CD4-positive, alpha-beta T cell (primary cell): ENCODE data around the gene SEC31B. TPM values are rescaled to one million over a fixed set of nuclear protein-coding genes. Genes with fewer than 3 reads are reported as not detected.

Experiments used
- ATAC-seq: fragments of 200-7000 bp; cut with Tn5 transposase; one replicate; pipeline ENCODE4 v1.10.0; 2022; ENCODE audit warnings: mild to moderate bottlenecking; ENCODE audit not compliant: poor library complexity
- CTCF ChIA-PET: fragments of 350-600 bp; sonication (Branson Sonifier 250); formaldehyde crosslinking; loops from one replicate; lab custom pipeline; 2021; ENCODE audit warnings: antibody characterized with exemption, inconsistent platforms; lab: Charles Lee
- POLR2A ChIA-PET: fragments of 350-600 bp; sonication (Branson Sonifier 250); formaldehyde crosslinking; loops from one replicate; lab custom pipeline; 2021; ENCODE audit warnings: antibody characterized with exemption, inconsistent platforms; lab: Charles Lee
- DNase-seq, 14 experiments: peaks; one replicate each; pipeline ENCODE4 v3.0.0-alpha.2; 2013 to 2020; ENCODE audit warnings: mixed read lengths in 2 of 14
- H3K27ac ChIP-seq, 2 donors: one replicate each; pipeline versions ENCODE4 v1.5.1 to v1.7.0; 2013; ENCODE audit warnings: low read length in 2 of 2, low read depth in 1 of 2, mild to moderate bottlenecking in 1 of 2
- H3K27me3 ChIP-seq, 2 experiments: 1 replicate in 1 of 2; 2 replicates in 1 of 2; pipeline versions ENCODE4 v1.6.1 to v1.7.0; 2013; ENCODE audit warnings: low read length in 2 of 2, control low read depth in 1 of 2, mild to moderate bottlenecking in 1 of 2, moderate library complexity in 1 of 2; ENCODE audit not compliant: insufficient read depth in 2 of 2, control insufficient read depth in 1 of 2
- H3K36me3 ChIP-seq: one replicate; pipeline ENCODE4 v1.6.1; 2013; ENCODE audit warnings: low read length, control low read depth; ENCODE audit not compliant: insufficient read depth
- H3K4me1 ChIP-seq: one replicate; pipeline ENCODE4 v1.6.1; 2013; ENCODE audit warnings: low read length, control low read depth; ENCODE audit not compliant: insufficient read depth
- H3K4me3 ChIP-seq: one replicate; pipeline ENCODE4 v1.5.1; 2013; ENCODE audit warnings: mild to moderate bottlenecking, low read length, moderate library complexity
- H3K9me3 ChIP-seq, 2 experiments: 1 replicate in 1 of 2; 2 replicates in 1 of 2; pipeline versions ENCODE4 v1.6.1 to v1.7.0; 2013; ENCODE audit warnings: low read length in 2 of 2, mild to moderate bottlenecking in 2 of 2, control low read depth in 1 of 2, moderate library complexity in 1 of 2; ENCODE audit not compliant: control insufficient read depth in 1 of 2, insufficient read depth in 1 of 2
- H3K27ac Mint-ChIP-seq: one replicate; pipeline ENCODE4 v1.8.0; 2020; ENCODE audit warnings: mixed read lengths
- H3K27me3 Mint-ChIP-seq: one replicate; pipeline ENCODE4 v1.8.0; 2021; ENCODE audit warnings: mixed read lengths
- H3K36me3 Mint-ChIP-seq: one replicate; pipeline ENCODE4 v1.8.0; 2021; ENCODE audit warnings: low read depth, mixed read lengths
- H3K4me1 Mint-ChIP-seq: one replicate; pipeline ENCODE4 v1.8.0; 2021; ENCODE audit warnings: low read depth, mixed read lengths
- H3K4me3 Mint-ChIP-seq: one replicate; pipeline ENCODE4 v1.8.0; 2020; ENCODE audit warnings: mild to moderate bottlenecking, mixed read lengths
- H3K9me3 Mint-ChIP-seq: one replicate; pipeline ENCODE4 v1.8.0; 2020; ENCODE audit warnings: mixed read lengths
- CTCF ChIP-seq: fragments of 200-600 bp; IDR thresholded peaks from one replicate; pipeline ENCODE4 v1.8.0; 2022; ENCODE audit warnings: antibody characterized with exemption, mild to moderate bottlenecking
- intact Hi-C, 2 experiments: fragments of 100-400 bp; cut with DNase I in 1 of 2; cut with micrococcal nuclease in 1 of 2; formaldehyde crosslinking; loops; one replicate each; pipeline versions ENCODE4 v1.15.1 to v1.9.0; 2023 to 2025; cut with DNase I, micrococcal nuclease
- total RNA-seq, 174 experiments: library from RNA in 2 of 174; stranded (reverse) in 2 of 174; gene quantifications; one replicate each; pipeline ENCODE4 v1.2.3 and lab custom pipeline; 2021 to 2026

Gene SEC31B
- total RNA-seq, 2 experiments from 2014 or later, result 49.2 to 52.1 TPM

GRCh38 chr10:100528123-100528886 lies 8.6 kb upstream of the SEC31B start:
- ChIA-PET POLR2A (interaction anchor here (0.6 to 2.6 kb wide), 7 partner anchors 7 to 796 kb away, joined by 3 to 12 read pairs (median 5); partner anchors contain the start of gene HIF1AN), CTCF (interaction anchor here (0.8 to 3.5 kb wide), 5 partner anchors 7 to 323 kb away, joined by 3 to 21 read pairs (median 9); partner anchors contain the start of gene HIF1AN)
- Mint-ChIP-seq H3K4me3 (peak overlapping the region; percentile 90), H3K9me3 (no peaks in the 10 kb centered on the region), H3K27ac (peak overlapping the region; percentile 86), H3K27me3 (no peaks in the 10 kb centered on the region), H3K36me3 (peaks cover 59% of the 10 kb centered on the region), H3K4me1 (peaks cover 41% of the 10 kb centered on the region)
- no peaks in the 10 kb centered on the region for H3K27me3 ChIP-seq
- H3K27ac ChIP-seq, result peak overlapping the region in 1 of 2 donors; percentile 38
- ATAC-seq (peak; percentile 37), DNase-seq (peak in 4 of 14 experiments; percentile 16 to 66 (median 46))
- peak overlapping the region; percentile 96 for H3K4me3 ChIP-seq
- H3K4me1 ChIP-seq, result peaks cover 39% of the 10 kb centered on the region
- no peak for TF ChIP-seq CTCF
- intact Hi-C loops, result loop anchor here in 1 of 2 experiments (2.0 kb wide), 1 partner anchor 242 kb away; the partner anchor contains the start of gene BLOC1S2
- H3K36me3 ChIP-seq, result peaks cover 41% of the 10 kb centered on the region
- H3K9me3 ChIP-seq, result no peaks in the 10 kb centered on the region

- no peak overlapping the region for H3K4me3 Mint-ChIP-seq
- H3K36me3 Mint-ChIP-seq, result peaks cover 66% of the 10 kb centered on the region
- Histone ChIP-seq H3K36me3 (peaks cover 53% of the 10 kb centered on the region), H3K4me1 (peaks cover 33% of the 10 kb centered on the region), H3K27me3 (no peaks in the 10 kb centered on the region), H3K27ac (no peak overlapping the region), H3K9me3 (no peaks in the 10 kb centered on the region), H3K4me3 (no peak overlapping the region)
- H3K27me3 Mint-ChIP-seq, result no peaks in the 10 kb centered on the region
- no peaks in the 10 kb centered on the region for H3K9me3 Mint-ChIP-seq
- H3K27ac Mint-ChIP-seq, result no peak overlapping the region
- no peak for TF ChIP-seq CTCF
- peaks cover 31% of the 10 kb centered on the region for H3K4me1 Mint-ChIP-seq
- ATAC-seq (no peak), DNase-seq (no peak)
- ChIA-PET CTCF (interaction anchor here (1.0 kb wide), 1 partner anchor 86 kb away, joined by 3 read pairs; no protein-coding TSS in a partner anchor), POLR2A (interaction anchor here (1.2 kb wide), 1 partner anchor 14 kb away, joined by 4 read pairs; no protein-coding TSS in a partner anchor)
- intact Hi-C loops, result no loop called here
These were observed 5.0 kb upstream of the SEC31B start for GRCh38 chr10:100524638-100525037.

GRCh38 chr10:100524206-100524605 lies 4.5 kb upstream of the SEC31B start:
- intact Hi-C loops, result no loop called here
- ChIA-PET POLR2A (interaction anchor here (1.2 kb wide), 1 partner anchor 13 kb away, joined by 4 read pairs; no protein-coding TSS in a partner anchor), CTCF (no interaction called here)
- TF ChIP-seq CTCF, result no peak
- Mint-ChIP-seq H3K27me3 (no peaks in the 10 kb centered on the region), H3K4me3 (no peak overlapping the region), H3K4me1 (peaks cover 29% of the 10 kb centered on the region), H3K27ac (no peak overlapping the region), H3K36me3 (peaks cover 62% of the 10 kb centered on the region), H3K9me3 (no peaks in the 10 kb centered on the region)
- no peaks in the 10 kb centered on the region for H3K9me3 ChIP-seq
- H3K4me1 ChIP-seq, result peaks cover 35% of the 10 kb centered on the region
- ATAC-seq (no peak), DNase-seq (no peak)
- peaks cover 54% of the 10 kb centered on the region for H3K36me3 ChIP-seq
- H3K27me3 ChIP-seq, result no peaks in the 10 kb centered on the region
- H3K4me3 ChIP-seq, result no peak overlapping the region
- no peak overlapping the region for H3K27ac ChIP-seq
